ENCODE measurements around the gene COX8C.

GRCh38 chr14:93319958-93320357 is 27.0 kb upstream of the COX8C start:
- TF ChIP-seq CTCF (conservative IDR thresholded peaks at IDR 0.05; ENCODE audit: low read depth, low read length) (no peak), EZH2phosphoT487 (IDR thresholded peaks at IDR 0.05; ENCODE audit: borderline replicate concordance, low read length) (no peak)
